Retinal pigment epithelial cell (primary cell): Measurements from ENCODE around the gene MTCL1.

ENCODE experiments used
- DNase-seq: peaks from one replicate; pipeline ENCODE4 v3.0.0-alpha.2; 2010; ENCODE audit warnings: low read depth
- H3K4me3 ChIP-seq: 2 replicates; pipeline ENCODE4 v1.5.1; 2011; ENCODE audit warnings: mild to moderate bottlenecking, low read length, control low read depth, moderate library complexity
- CTCF ChIP-seq: conservative IDR thresholded peaks from 2 replicates; pipeline ENCODE4 v1.5.1; 2011; ENCODE audit warnings: low read depth, low read length, control low read depth, inconsistent platforms

Gene MTCL1

GRCh38 chr18:8749492-8749891 lies 44.1 kb downstream of the MTCL1 start:
- DNase-seq: no peak
- H3K4me3 ChIP-seq: no peak overlapping the region
- no peak for TF ChIP-seq CTCF

GRCh38 chr18:8750954-8751415 lies 45.6 kb downstream of the MTCL1 start:
- H3K4me3 ChIP-seq: no peak overlapping the region
- TF ChIP-seq CTCF: no peak
- DNase-seq: peak; percentile 57

GRCh38 chr18:8751692-8752091 lies 46.3 kb downstream of the MTCL1 start:
- TF ChIP-seq CTCF: no peak
- no peak overlapping the region for H3K4me3 ChIP-seq
- no peak for DNase-seq

- DNase-seq: no peak
- no peak for TF ChIP-seq CTCF
- H3K4me3 ChIP-seq: no peak overlapping the region
Observed at GRCh38 chr18:8752329-8752728, 47.0 kb downstream of the MTCL1 start.

- H3K4me3 ChIP-seq: no peak overlapping the region
- no peak for DNase-seq
- TF ChIP-seq CTCF: no peak
Observed at GRCh38 chr18:8754995-8755960, 49.9 kb downstream of the MTCL1 start.

- DNase-seq: no peak
- TF ChIP-seq CTCF: no peak
Observed at GRCh38 chr18:8756571-8756970, 51.2 kb downstream of the MTCL1 start.

GRCh38 chr18:8757396-8757997 lies 52.1 kb downstream of the MTCL1 start:
- H3K4me3 ChIP-seq: no peak overlapping the region
- no peak for DNase-seq
- no peak for TF ChIP-seq CTCF

More at GRCh38 chr18:8756571-8756970, 51.2 kb downstream of the MTCL1 start:
- H3K4me3 ChIP-seq: no peak overlapping the region
